ENCODE measurements around the gene RAB7A. TPM values are rescaled to one million over a fixed set of nuclear protein-coding genes. Genes with fewer than 3 reads are reported as not detected.

The RAB7A gene
- total RNA-seq, 1 experiment from 2014 or later: 258 TPM

GRCh38 chr3:128787256-128788253 lies 61.6 kb downstream of the RAB7A start:
- DNase-seq (ENCODE audit: low spot score): peak; percentile 52
- no peaks in the 10 kb centered on the region for H3K9me3 ChIP-seq (ENCODE audit: low read depth, low read length, poor library complexity, severe bottlenecking)
- no peaks in the 10 kb centered on the region for H3K27me3 ChIP-seq (replicated peaks; ENCODE audit: insufficient read depth, low read depth, low read length, poor library complexity)
- TF ChIP-seq CTCF (conservative IDR thresholded peaks at IDR 0.05; ENCODE audit: low read depth, low read length): peak; percentile 31; the same call in 1 of the 2 replicates
- TF ChIP-seq EZH2 (IDR thresholded peaks at IDR 0.05; ENCODE audit: borderline replicate concordance, low read depth, low read length, poor library complexity, severe bottlenecking): no peak
- no peaks in the 10 kb centered on the region for H3K36me3 ChIP-seq (ENCODE audit: insufficient read depth, low read length, poor library complexity, severe bottlenecking)
- no peak overlapping the region for H3K27ac ChIP-seq (ENCODE audit: low read depth, low read length, poor library complexity, severe bottlenecking)
- POLR2A ChIA-PET (ENCODE audit: low non-redundant PET): no interaction called here
- H3K4me3 ChIP-seq (ENCODE audit: low read depth, low read length, poor library complexity, severe bottlenecking): no peak overlapping the region
- CTCF ChIA-PET: no interaction called here
- intact Hi-C loops (cut with micrococcal nuclease; ENCODE audit: unreplicated experiment): no loop called here
- BruUV-seq (replicated peaks): no TSS peak
- peaks cover 22% of the 10 kb centered on the region for H3K4me1 ChIP-seq (ENCODE audit: insufficient read depth, low read length, poor library complexity, severe bottlenecking)

GRCh38 chr3:128788268-128788869 lies 62.4 kb downstream of the RAB7A start:
- peaks cover 22% of the 10 kb centered on the region for H3K4me1 ChIP-seq (ENCODE audit: insufficient read depth, low read length, poor library complexity, severe bottlenecking)
- intact Hi-C loops (cut with micrococcal nuclease; ENCODE audit: unreplicated experiment): no loop called here
- ChIA-PET POLR2A (ENCODE audit: low non-redundant PET) (no interaction called here), CTCF (no interaction called here)
- H3K36me3 ChIP-seq (ENCODE audit: insufficient read depth, low read length, poor library complexity, severe bottlenecking): no peaks in the 10 kb centered on the region
- BruUV-seq (replicated peaks): no TSS peak
- H3K27me3 ChIP-seq (replicated peaks; ENCODE audit: insufficient read depth, low read depth, low read length, poor library complexity): no peaks in the 10 kb centered on the region
- no peaks in the 10 kb centered on the region for H3K9me3 ChIP-seq (ENCODE audit: low read depth, low read length, poor library complexity, severe bottlenecking)
- no peak overlapping the region for H3K27ac ChIP-seq (ENCODE audit: low read depth, low read length, poor library complexity, severe bottlenecking)
- TF ChIP-seq CTCF (conservative IDR thresholded peaks at IDR 0.05; ENCODE audit: low read depth, low read length) (no peak), EZH2 (IDR thresholded peaks at IDR 0.05; ENCODE audit: borderline replicate concordance, low read depth, low read length, poor library complexity, severe bottlenecking) (no peak)
- no peak for DNase-seq (ENCODE audit: low spot score)
- H3K4me3 ChIP-seq (ENCODE audit: low read depth, low read length, poor library complexity, severe bottlenecking): no peak overlapping the region

GRCh38 chr3:128794067-128794768 lies 68.2 kb downstream of the RAB7A start:
- H3K4me3 ChIP-seq (ENCODE audit: low read depth, low read length, poor library complexity, severe bottlenecking): no peak overlapping the region
- TF ChIP-seq CTCF (conservative IDR thresholded peaks at IDR 0.05; ENCODE audit: low read depth, low read length) (no peak), EZH2 (IDR thresholded peaks at IDR 0.05; ENCODE audit: borderline replicate concordance, low read depth, low read length, poor library complexity, severe bottlenecking) (no peak)
- H3K27me3 ChIP-seq (replicated peaks; ENCODE audit: insufficient read depth, low read depth, low read length, poor library complexity): no peaks in the 10 kb centered on the region
- intact Hi-C loops (cut with micrococcal nuclease; ENCODE audit: unreplicated experiment): loop anchor here (2.0 kb wide), 1 partner anchor 113 kb away; no protein-coding TSS in a partner anchor
- ChIA-PET CTCF (interaction anchor here (0.6 to 2.4 kb wide), 2 partner anchors 114 to 177 kb away, joined by 3 to 18 read pairs; no protein-coding TSS in a partner anchor), POLR2A (ENCODE audit: low non-redundant PET) (no interaction called here)
- H3K36me3 ChIP-seq (ENCODE audit: insufficient read depth, low read length, poor library complexity, severe bottlenecking): peaks cover 25% of the 10 kb centered on the region
- H3K4me1 ChIP-seq (ENCODE audit: insufficient read depth, low read length, poor library complexity, severe bottlenecking): peaks cover 18% of the 10 kb centered on the region
- no peaks in the 10 kb centered on the region for H3K9me3 ChIP-seq (ENCODE audit: low read depth, low read length, poor library complexity, severe bottlenecking)
- BruUV-seq (replicated peaks): no TSS peak
- H3K27ac ChIP-seq (ENCODE audit: low read depth, low read length, poor library complexity, severe bottlenecking): peak overlapping the region; percentile 36
- peak; percentile 71 for DNase-seq (ENCODE audit: low spot score)
